PC-3 (cell line): ENCODE results near the gene VWA1.

Experiments
- EZH2 ChIP-seq: fragments of 300-600 bp; sonication (generic); IDR thresholded peaks from one replicate; pipeline ENCODE4 v1.6.1; 2017; ENCODE audit warnings: antibody characterized with exemption, mild to moderate bottlenecking, low read length; ENCODE audit not compliant: unreplicated experiment
- TF ChIP-seq, protein P1 (sequence below): fragments of 300-600 bp; sonication (generic); conservative IDR thresholded peaks from 2 replicates; pipeline ENCODE4 v1.5.1; 2017; ENCODE audit warnings: antibody characterized with exemption, low read depth, mild to moderate bottlenecking, low read length

GRCh38 chr1:1479547-1480487 is 44.3 kb downstream of the VWA1 start:
- TF ChIP-seq EZH2: no peak
- TF ChIP-seq, protein P1, sequence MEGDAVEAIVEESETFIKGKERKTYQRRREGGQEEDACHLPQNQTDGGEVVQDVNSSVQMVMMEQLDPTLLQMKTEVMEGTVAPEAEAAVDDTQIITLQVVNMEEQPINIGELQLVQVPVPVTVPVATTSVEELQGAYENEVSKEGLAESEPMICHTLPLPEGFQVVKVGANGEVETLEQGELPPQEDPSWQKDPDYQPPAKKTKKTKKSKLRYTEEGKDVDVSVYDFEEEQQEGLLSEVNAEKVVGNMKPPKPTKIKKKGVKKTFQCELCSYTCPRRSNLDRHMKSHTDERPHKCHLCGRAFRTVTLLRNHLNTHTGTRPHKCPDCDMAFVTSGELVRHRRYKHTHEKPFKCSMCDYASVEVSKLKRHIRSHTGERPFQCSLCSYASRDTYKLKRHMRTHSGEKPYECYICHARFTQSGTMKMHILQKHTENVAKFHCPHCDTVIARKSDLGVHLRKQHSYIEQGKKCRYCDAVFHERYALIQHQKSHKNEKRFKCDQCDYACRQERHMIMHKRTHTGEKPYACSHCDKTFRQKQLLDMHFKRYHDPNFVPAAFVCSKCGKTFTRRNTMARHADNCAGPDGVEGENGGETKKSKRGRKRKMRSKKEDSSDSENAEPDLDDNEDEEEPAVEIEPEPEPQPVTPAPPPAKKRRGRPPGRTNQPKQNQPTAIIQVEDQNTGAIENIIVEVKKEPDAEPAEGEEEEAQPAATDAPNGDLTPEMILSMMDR: no peak
